Muscle layer of colon (tissue), 2 donors: ENCODE results near the gene SLC25A51.

Experiments
- H3K27ac ChIP-seq: one replicate; pipeline ENCODE4 v1.7.0; 2013; ENCODE audit warnings: low read depth, mild to moderate bottlenecking, low read length, moderate library complexity
- H3K27me3 ChIP-seq, 2 donors: one replicate each; pipeline ENCODE4 v1.7.0; 2013; ENCODE audit warnings: low read length in 2 of 2, mild to moderate bottlenecking in 2 of 2; ENCODE audit not compliant: insufficient read depth in 2 of 2, control insufficient read depth in 1 of 2
- H3K36me3 ChIP-seq: one replicate; pipeline ENCODE4 v1.7.0; 2013; ENCODE audit warnings: mild to moderate bottlenecking, low read length; ENCODE audit not compliant: insufficient read depth
- H3K4me1 ChIP-seq: one replicate; pipeline ENCODE4 v1.7.0; 2013; ENCODE audit warnings: mild to moderate bottlenecking, low read length; ENCODE audit not compliant: insufficient read depth
- H3K4me3 ChIP-seq, 2 donors: one replicate each; pipeline ENCODE4 v1.7.0; 2013; ENCODE audit warnings: low read length in 2 of 2, low read depth in 1 of 2, mild to moderate bottlenecking in 1 of 2, moderate library complexity in 1 of 2
- H3K9ac ChIP-seq: one replicate; pipeline ENCODE4 v1.7.0; 2013; ENCODE audit warnings: low read length
- H3K9me3 ChIP-seq: one replicate; pipeline ENCODE4 v1.7.0; 2013; ENCODE audit warnings: mild to moderate bottlenecking, low read length
- donor health status: abdominal sarcoma.
- donor health status: Adenocarcinoma of cecum.

Gene SLC25A51

GRCh38 chr9:37840560-37841194, 63.2 kb downstream of the SLC25A51 start:
- Histone ChIP-seq H3K4me3 (no peak overlapping the region), H3K36me3 (no peaks in the 10 kb centered on the region), H3K9ac (no peak overlapping the region), H3K27me3 (no peaks in the 10 kb centered on the region), H3K27ac (no peak overlapping the region), H3K4me1 (no peaks in the 10 kb centered on the region), H3K9me3 (no peaks in the 10 kb centered on the region)

GRCh38 chr9:37839496-37840461, 64.1 kb downstream of the SLC25A51 start:
- Histone ChIP-seq H3K9ac (no peak overlapping the region), H3K36me3 (no peaks in the 10 kb centered on the region), H3K4me3 (no peak overlapping the region), H3K4me1 (no peaks in the 10 kb centered on the region), H3K9me3 (no peaks in the 10 kb centered on the region), H3K27me3 (no peaks in the 10 kb centered on the region), H3K27ac (no peak overlapping the region)
